ENCODE measurements around the gene FGF2.

FGF2 gene

GRCh38 chr4:122851568-122851967 lies 24.9 kb downstream of the FGF2 start:
- TF ChIP-seq SIN3A (IDR thresholded peaks at IDR 0.05; ENCODE audit: borderline replicate concordance, insufficient read depth, low read length): no peak
- TF ChIP-seq TAF1 (IDR thresholded peaks at IDR 0.05; ENCODE audit: borderline replicate concordance, insufficient read depth, low read length): no peak
- TF ChIP-seq, protein P1, sequence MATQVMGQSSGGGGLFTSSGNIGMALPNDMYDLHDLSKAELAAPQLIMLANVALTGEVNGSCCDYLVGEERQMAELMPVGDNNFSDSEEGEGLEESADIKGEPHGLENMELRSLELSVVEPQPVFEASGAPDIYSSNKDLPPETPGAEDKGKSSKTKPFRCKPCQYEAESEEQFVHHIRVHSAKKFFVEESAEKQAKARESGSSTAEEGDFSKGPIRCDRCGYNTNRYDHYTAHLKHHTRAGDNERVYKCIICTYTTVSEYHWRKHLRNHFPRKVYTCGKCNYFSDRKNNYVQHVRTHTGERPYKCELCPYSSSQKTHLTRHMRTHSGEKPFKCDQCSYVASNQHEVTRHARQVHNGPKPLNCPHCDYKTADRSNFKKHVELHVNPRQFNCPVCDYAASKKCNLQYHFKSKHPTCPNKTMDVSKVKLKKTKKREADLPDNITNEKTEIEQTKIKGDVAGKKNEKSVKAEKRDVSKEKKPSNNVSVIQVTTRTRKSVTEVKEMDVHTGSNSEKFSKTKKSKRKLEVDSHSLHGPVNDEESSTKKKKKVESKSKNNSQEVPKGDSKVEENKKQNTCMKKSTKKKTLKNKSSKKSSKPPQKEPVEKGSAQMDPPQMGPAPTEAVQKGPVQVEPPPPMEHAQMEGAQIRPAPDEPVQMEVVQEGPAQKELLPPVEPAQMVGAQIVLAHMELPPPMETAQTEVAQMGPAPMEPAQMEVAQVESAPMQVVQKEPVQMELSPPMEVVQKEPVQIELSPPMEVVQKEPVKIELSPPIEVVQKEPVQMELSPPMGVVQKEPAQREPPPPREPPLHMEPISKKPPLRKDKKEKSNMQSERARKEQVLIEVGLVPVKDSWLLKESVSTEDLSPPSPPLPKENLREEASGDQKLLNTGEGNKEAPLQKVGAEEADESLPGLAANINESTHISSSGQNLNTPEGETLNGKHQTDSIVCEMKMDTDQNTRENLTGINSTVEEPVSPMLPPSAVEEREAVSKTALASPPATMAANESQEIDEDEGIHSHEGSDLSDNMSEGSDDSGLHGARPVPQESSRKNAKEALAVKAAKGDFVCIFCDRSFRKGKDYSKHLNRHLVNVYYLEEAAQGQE (IDR thresholded peaks at IDR 0.05; ENCODE audit: insufficient read depth in 1 of 2, low read depth in 2 of 2, low read length in 2 of 2): no peak
- no peak for TF ChIP-seq FOXP2 (optimal IDR thresholded peaks at IDR 0.05; ENCODE audit: borderline replicate concordance, extremely low read depth, extremely low read length, insufficient read depth)
- no peak for TF ChIP-seq POLR2AphosphoS5 (IDR thresholded peaks at IDR 0.05; ENCODE audit: low read depth, low read length)

GRCh38 chr4:122854447-122855352 lies 28.1 kb downstream of the FGF2 start:
- TF ChIP-seq FOXP2 (optimal IDR thresholded peaks at IDR 0.05; ENCODE audit: borderline replicate concordance, extremely low read depth, extremely low read length, insufficient read depth) (no peak), POLR2AphosphoS5 (IDR thresholded peaks at IDR 0.05; ENCODE audit: low read depth, low read length) (no peak), TAF1 (IDR thresholded peaks at IDR 0.05; ENCODE audit: borderline replicate concordance, insufficient read depth, low read length) (no peak), SIN3A (IDR thresholded peaks at IDR 0.05; ENCODE audit: borderline replicate concordance, insufficient read depth, low read length) (no peak)
- TF ChIP-seq, protein P1 (IDR thresholded peaks at IDR 0.05; ENCODE audit: insufficient read depth in 1 of 2, low read depth in 2 of 2, low read length in 2 of 2): no peak

GRCh38 chr4:122855353-122855890 lies 28.8 kb downstream of the FGF2 start:
- no peak for TF ChIP-seq TAF1 (IDR thresholded peaks at IDR 0.05; ENCODE audit: borderline replicate concordance, insufficient read depth, low read length)
- TF ChIP-seq, protein P1 (IDR thresholded peaks at IDR 0.05; ENCODE audit: insufficient read depth in 1 of 2, low read depth in 2 of 2, low read length in 2 of 2): no peak
- no peak for TF ChIP-seq FOXP2 (optimal IDR thresholded peaks at IDR 0.05; ENCODE audit: borderline replicate concordance, extremely low read depth, extremely low read length, insufficient read depth)
- no peak for TF ChIP-seq SIN3A (IDR thresholded peaks at IDR 0.05; ENCODE audit: borderline replicate concordance, insufficient read depth, low read length)

DNA sequence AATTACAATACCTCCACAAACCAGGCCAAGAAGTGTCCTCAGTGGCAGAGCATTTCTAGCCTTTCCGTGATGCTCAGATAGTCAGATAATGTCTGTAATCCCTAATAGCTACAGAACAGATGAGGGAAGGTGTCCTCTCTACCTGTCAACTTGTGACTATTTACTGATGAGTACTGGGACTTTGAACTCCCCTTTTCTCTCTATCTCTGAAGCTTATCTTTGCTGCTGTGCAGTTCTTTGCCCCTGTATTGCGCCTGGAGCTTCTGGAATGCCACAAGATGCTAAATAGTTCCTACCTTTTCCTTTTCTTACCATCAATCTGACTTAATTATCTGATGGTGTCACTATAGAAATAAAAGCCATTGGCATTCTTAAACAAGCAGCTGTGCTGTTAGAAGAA lies 30.5 kb downstream of the FGF2 start:
- TF ChIP-seq, protein P1 (IDR thresholded peaks at IDR 0.05; ENCODE audit: insufficient read depth in 1 of 2, low read depth in 2 of 2, low read length in 2 of 2): no peak
- TF ChIP-seq TAF1 (IDR thresholded peaks at IDR 0.05; ENCODE audit: borderline replicate concordance, insufficient read depth, low read length) (no peak), POLR2AphosphoS5 (IDR thresholded peaks at IDR 0.05; ENCODE audit: low read depth, low read length) (no peak), SIN3A (IDR thresholded peaks at IDR 0.05; ENCODE audit: borderline replicate concordance, insufficient read depth, low read length) (no peak), FOXP2 (optimal IDR thresholded peaks at IDR 0.05; ENCODE audit: borderline replicate concordance, extremely low read depth, extremely low read length, insufficient read depth) (no peak)

Measured in PFSK-1 (cell line).